ENCODE measurements around the gene PCDH9.

The PCDH9 gene

DNA sequence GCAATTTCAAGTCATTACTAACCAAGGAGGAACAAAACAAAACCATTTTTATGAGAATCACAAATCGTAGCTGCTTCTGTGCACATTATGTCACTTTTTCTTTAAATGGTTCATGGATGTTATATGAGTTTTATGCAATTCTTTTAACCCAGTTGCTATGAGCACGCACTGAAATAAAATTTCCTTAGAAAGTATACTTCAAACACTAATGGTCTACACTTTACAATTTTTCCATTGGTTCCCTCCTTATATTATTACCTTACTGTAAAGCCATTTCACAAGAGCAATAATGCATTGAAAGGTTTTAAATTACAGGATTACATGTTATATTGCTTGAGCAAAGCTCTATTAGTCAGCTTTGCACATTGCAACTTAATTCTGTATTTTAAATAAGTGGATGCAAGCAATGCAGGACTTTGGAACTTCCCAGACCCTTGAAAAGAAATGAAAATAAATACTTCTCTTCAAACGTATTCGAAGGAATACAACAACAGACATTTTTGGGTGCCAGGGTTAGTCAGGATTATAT, 318.7 kb downstream of the PCDH9 start:
- Histone ChIP-seq H2AFZ (ENCODE audit: low read depth, low read length, severe bottlenecking) (no peak overlapping the region), H3F3A (ENCODE audit: insufficient read depth) (no peaks in the 10 kb centered on the region)
- TF ChIP-seq, protein P1, sequence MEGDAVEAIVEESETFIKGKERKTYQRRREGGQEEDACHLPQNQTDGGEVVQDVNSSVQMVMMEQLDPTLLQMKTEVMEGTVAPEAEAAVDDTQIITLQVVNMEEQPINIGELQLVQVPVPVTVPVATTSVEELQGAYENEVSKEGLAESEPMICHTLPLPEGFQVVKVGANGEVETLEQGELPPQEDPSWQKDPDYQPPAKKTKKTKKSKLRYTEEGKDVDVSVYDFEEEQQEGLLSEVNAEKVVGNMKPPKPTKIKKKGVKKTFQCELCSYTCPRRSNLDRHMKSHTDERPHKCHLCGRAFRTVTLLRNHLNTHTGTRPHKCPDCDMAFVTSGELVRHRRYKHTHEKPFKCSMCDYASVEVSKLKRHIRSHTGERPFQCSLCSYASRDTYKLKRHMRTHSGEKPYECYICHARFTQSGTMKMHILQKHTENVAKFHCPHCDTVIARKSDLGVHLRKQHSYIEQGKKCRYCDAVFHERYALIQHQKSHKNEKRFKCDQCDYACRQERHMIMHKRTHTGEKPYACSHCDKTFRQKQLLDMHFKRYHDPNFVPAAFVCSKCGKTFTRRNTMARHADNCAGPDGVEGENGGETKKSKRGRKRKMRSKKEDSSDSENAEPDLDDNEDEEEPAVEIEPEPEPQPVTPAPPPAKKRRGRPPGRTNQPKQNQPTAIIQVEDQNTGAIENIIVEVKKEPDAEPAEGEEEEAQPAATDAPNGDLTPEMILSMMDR (IDR thresholded peaks at IDR 0.05; ENCODE audit: insufficient read depth, low read length, poor library complexity, severe bottlenecking) = no peak
- no peak for TF ChIP-seq EZH2phosphoT487 (conservative IDR thresholded peaks at IDR 0.05; ENCODE audit: low read length)

DNA sequence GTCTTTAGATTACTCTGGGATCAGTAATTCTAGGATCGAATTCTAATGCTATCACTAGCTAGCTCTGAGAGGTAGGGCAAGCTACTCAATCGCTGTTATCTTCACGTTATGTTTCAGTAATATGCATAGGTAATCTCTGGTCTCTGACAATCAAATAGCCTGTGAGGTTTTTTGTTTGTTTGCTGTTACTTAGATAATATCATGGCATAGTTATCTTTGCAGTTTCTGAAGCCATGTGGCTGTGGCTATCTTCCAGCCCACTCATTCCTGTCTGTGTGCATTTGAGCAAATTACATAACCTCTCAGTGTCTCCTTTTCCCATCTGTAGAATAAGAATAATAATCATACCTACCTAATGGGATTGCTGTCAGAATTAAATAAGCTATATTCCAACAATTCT, 330.2 kb downstream of the PCDH9 start:
- Histone ChIP-seq H3K9me3 (ENCODE audit: insufficient read depth, low read length) (no peaks in the 10 kb centered on the region; the same call in 1 of the 2 replicates), H3K27me3 (ENCODE audit: low read length) (no peaks in the 10 kb centered on the region), H3K79me2 (ENCODE audit: insufficient read depth, low read length) (no peaks in the 10 kb centered on the region), H3K36me3 (ENCODE audit: low read length) (peaks cover 12% of the 10 kb centered on the region; the same call in 1 of the 2 replicates), H3F3A (ENCODE audit: insufficient read depth) (no peaks in the 10 kb centered on the region), H2AFZ (ENCODE audit: low read depth, low read length, severe bottlenecking) (no peak overlapping the region), H3K4me2 (ENCODE audit: low read depth, low read length, poor library complexity, severe bottlenecking) (no peak overlapping the region), H3K4me3 (ENCODE audit: insufficient read depth, low read length, poor library complexity, severe bottlenecking) (no peak overlapping the region), H3K9me2 (replicated peaks; ENCODE audit: insufficient read depth, low read length) (no peaks in the 10 kb centered on the region), H4K20me1 (ENCODE audit: low read depth, low read length) (no peaks in the 10 kb centered on the region), H3K27ac (ENCODE audit: low read depth, low read length) (no peak overlapping the region), H3K9ac (ENCODE audit: low read length) (no peak overlapping the region)
- TF ChIP-seq, protein P1 (IDR thresholded peaks at IDR 0.05; ENCODE audit: insufficient read depth, low read length, poor library complexity, severe bottlenecking) = no peak
- no peak for TF ChIP-seq EZH2phosphoT487 (conservative IDR thresholded peaks at IDR 0.05; ENCODE audit: low read length)

More for the DNA sequence above, 318.7 kb downstream of the PCDH9 start:
- Histone ChIP-seq H3K9me2 (replicated peaks; ENCODE audit: insufficient read depth, low read length) (no peaks in the 10 kb centered on the region), H3K9me3 (ENCODE audit: insufficient read depth, low read length) (no peaks in the 10 kb centered on the region), H3K79me2 (ENCODE audit: insufficient read depth, low read length) (no peaks in the 10 kb centered on the region), H3K4me3 (ENCODE audit: insufficient read depth, low read length, poor library complexity, severe bottlenecking) (no peak overlapping the region), H3K9ac (ENCODE audit: low read length) (no peak overlapping the region), H3K27ac (ENCODE audit: low read depth, low read length) (no peak overlapping the region), H3K4me2 (ENCODE audit: low read depth, low read length, poor library complexity, severe bottlenecking) (no peak overlapping the region), H3K36me3 (ENCODE audit: low read length) (no peaks in the 10 kb centered on the region), H4K20me1 (ENCODE audit: low read depth, low read length) (no peaks in the 10 kb centered on the region), H3K27me3 (ENCODE audit: low read length) (no peaks in the 10 kb centered on the region)

DNA sequence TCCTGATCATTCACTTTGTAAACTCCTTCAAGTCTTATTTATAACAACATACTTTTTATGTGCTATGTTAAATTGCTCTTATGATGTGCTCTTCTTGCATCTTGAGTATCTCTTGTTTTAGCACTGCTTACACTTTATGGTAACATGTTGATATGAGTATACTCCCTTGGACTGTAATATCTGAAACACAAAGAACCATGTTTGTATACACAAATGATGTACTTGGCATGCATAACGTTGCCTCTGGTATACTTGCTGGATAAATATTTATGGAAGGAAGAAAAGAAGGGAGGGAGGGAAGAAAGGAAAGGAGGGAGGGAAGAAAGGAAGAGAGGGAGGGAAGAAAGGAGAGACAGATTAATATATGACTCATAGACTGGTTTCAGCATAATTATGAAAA, 333.2 kb downstream of the PCDH9 start:
- Histone ChIP-seq H2AFZ (ENCODE audit: low read depth, low read length, severe bottlenecking) (no peak overlapping the region), H3K9me2 (replicated peaks; ENCODE audit: insufficient read depth, low read length) (no peaks in the 10 kb centered on the region), H3K79me2 (ENCODE audit: insufficient read depth, low read length) (no peaks in the 10 kb centered on the region), H3F3A (ENCODE audit: insufficient read depth) (no peaks in the 10 kb centered on the region), H3K9me3 (ENCODE audit: insufficient read depth, low read length) (no peaks in the 10 kb centered on the region), H3K4me2 (ENCODE audit: low read depth, low read length, poor library complexity, severe bottlenecking) (no peak overlapping the region), H4K20me1 (ENCODE audit: low read depth, low read length) (no peaks in the 10 kb centered on the region), H3K9ac (ENCODE audit: low read length) (no peak overlapping the region), H3K27ac (ENCODE audit: low read depth, low read length) (no peak overlapping the region), H3K27me3 (ENCODE audit: low read length) (no peaks in the 10 kb centered on the region), H3K36me3 (ENCODE audit: low read length) (no peaks in the 10 kb centered on the region), H3K4me3 (ENCODE audit: insufficient read depth, low read length, poor library complexity, severe bottlenecking) (no peak overlapping the region)
- TF ChIP-seq, protein P1 (IDR thresholded peaks at IDR 0.05; ENCODE audit: insufficient read depth, low read length, poor library complexity, severe bottlenecking) = no peak
- TF ChIP-seq EZH2phosphoT487 (conservative IDR thresholded peaks at IDR 0.05; ENCODE audit: low read length) = no peak

Measured in SU-DHL-6 (cell line).